Measurements from ENCODE around the gene SMYD3.

Gene SMYD3

GRCh38 chr1:245926888-245927287, 580.2 kb downstream of the SMYD3 start:
- no peak overlapping the region for H3K9ac ChIP-seq (ENCODE audit: low read depth, low read length, poor library complexity, severe bottlenecking)
- H3K27me3 ChIP-seq (ENCODE audit: insufficient read depth, low read length, poor library complexity, severe bottlenecking) = no peaks in the 10 kb centered on the region
- no peaks in the 10 kb centered on the region for H3K9me3 ChIP-seq (ENCODE audit: insufficient read depth, low read depth, low read length)
- no peaks in the 10 kb centered on the region for H4K20me1 ChIP-seq (ENCODE audit: insufficient read depth, low read length, poor library complexity, severe bottlenecking)
- H3K9me2 ChIP-seq (replicated peaks; ENCODE audit: low read depth, low read length) = no peaks in the 10 kb centered on the region
- no peaks in the 10 kb centered on the region for H3K79me2 ChIP-seq (ENCODE audit: insufficient read depth, low read length)
- no peak overlapping the region for H2AFZ ChIP-seq (ENCODE audit: low read length)
- no peak for TF ChIP-seq CTCF (conservative IDR thresholded peaks at IDR 0.05; ENCODE audit: low read length)
- no peak for TF ChIP-seq EZH2phosphoT487 (IDR thresholded peaks at IDR 0.05; ENCODE audit: borderline replicate concordance)
- H3F3A ChIP-seq (ENCODE audit: low read depth) = no peaks in the 10 kb centered on the region
- no peaks in the 10 kb centered on the region for H3K4me1 ChIP-seq (ENCODE audit: insufficient read depth, low read length, poor library complexity, severe bottlenecking)
- no peak overlapping the region for H3K4me3 ChIP-seq (ENCODE audit: low read length, poor library complexity, severe bottlenecking)
- H3K4me2 ChIP-seq (ENCODE audit: low read depth, low read length, poor library complexity, severe bottlenecking) = no peak overlapping the region
- H3K36me3 ChIP-seq (ENCODE audit: insufficient read depth, low read length) = peaks cover 22% of the 10 kb centered on the region; the same call in 1 of the 2 replicates

DNA sequence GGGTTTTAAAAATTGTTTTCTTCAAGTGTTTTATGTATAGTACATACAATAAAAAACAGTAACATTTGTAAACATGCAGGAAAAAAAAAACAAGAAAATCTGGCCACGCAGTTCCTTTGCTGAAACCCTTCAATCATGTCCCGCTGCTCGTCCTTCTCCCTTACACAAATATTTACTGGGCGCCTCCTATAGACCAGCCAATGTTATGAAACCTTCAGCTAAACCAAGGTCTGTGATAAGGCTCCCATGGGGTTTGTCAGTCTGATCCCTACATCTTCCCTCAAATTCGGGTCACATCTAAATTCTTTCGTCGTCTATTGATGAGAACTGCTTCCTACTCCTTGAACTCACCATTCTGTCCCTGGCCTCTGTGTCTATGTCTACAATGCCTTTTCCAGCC, 583.9 kb downstream of the SMYD3 start:
- no peak for TF ChIP-seq EZH2phosphoT487 (IDR thresholded peaks at IDR 0.05; ENCODE audit: borderline replicate concordance)
- no peak for TF ChIP-seq CTCF (conservative IDR thresholded peaks at IDR 0.05; ENCODE audit: low read length)
- no peak overlapping the region for H3K9ac ChIP-seq (ENCODE audit: low read depth, low read length, poor library complexity, severe bottlenecking)
- no peaks in the 10 kb centered on the region for H3K79me2 ChIP-seq (ENCODE audit: insufficient read depth, low read length)
- no peak overlapping the region for H3K4me3 ChIP-seq (ENCODE audit: low read length, poor library complexity, severe bottlenecking)
- no peaks in the 10 kb centered on the region; the same call in 1 of the 2 replicates for H3K9me3 ChIP-seq (ENCODE audit: insufficient read depth, low read depth, low read length)
- no peaks in the 10 kb centered on the region for H3K9me2 ChIP-seq (replicated peaks; ENCODE audit: low read depth, low read length)
- peaks cover 17% of the 10 kb centered on the region; the same call in 1 of the 2 replicates for H3K36me3 ChIP-seq (ENCODE audit: insufficient read depth, low read length)
- no peaks in the 10 kb centered on the region for H3K4me1 ChIP-seq (ENCODE audit: insufficient read depth, low read length, poor library complexity, severe bottlenecking)
- no peaks in the 10 kb centered on the region for H3F3A ChIP-seq (ENCODE audit: low read depth)
- no peaks in the 10 kb centered on the region for H4K20me1 ChIP-seq (ENCODE audit: insufficient read depth, low read length, poor library complexity, severe bottlenecking)
- H3K4me2 ChIP-seq (ENCODE audit: low read depth, low read length, poor library complexity, severe bottlenecking) = no peak overlapping the region
- no peaks in the 10 kb centered on the region for H3K27me3 ChIP-seq (ENCODE audit: insufficient read depth, low read length, poor library complexity, severe bottlenecking)
- no peak overlapping the region for H2AFZ ChIP-seq (ENCODE audit: low read length)

DNA sequence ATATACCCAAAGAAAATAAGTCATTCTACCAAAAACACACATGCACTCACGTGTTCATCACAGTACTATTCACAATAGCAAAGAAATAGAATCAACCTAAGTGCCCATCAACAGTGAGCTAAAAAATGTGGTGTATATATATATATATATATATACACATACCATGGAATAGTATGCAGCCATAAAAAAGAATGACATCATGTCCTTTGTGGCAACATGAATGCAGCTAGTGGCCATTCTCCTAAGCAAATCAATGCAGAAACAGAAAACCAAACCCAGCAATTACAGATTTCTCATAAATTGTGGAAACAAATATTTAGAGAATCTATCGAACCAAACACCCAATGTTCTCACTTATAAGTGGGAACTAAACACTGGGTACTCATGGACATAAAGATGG, 585.7 kb downstream of the SMYD3 start:
- Histone ChIP-seq H4K20me1 (ENCODE audit: insufficient read depth, low read length, poor library complexity, severe bottlenecking) (no peaks in the 10 kb centered on the region), H3K79me2 (ENCODE audit: insufficient read depth, low read length) (no peaks in the 10 kb centered on the region), H3K9me3 (ENCODE audit: insufficient read depth, low read depth, low read length) (no peaks in the 10 kb centered on the region; the same call in 1 of the 2 replicates), H3F3A (ENCODE audit: low read depth) (no peaks in the 10 kb centered on the region), H3K36me3 (ENCODE audit: insufficient read depth, low read length) (peaks cover 6% of the 10 kb centered on the region; the same call in 1 of the 2 replicates), H3K27me3 (ENCODE audit: insufficient read depth, low read length, poor library complexity, severe bottlenecking) (no peaks in the 10 kb centered on the region), H3K4me2 (ENCODE audit: low read depth, low read length, poor library complexity, severe bottlenecking) (no peak overlapping the region), H3K4me1 (ENCODE audit: insufficient read depth, low read length, poor library complexity, severe bottlenecking) (no peaks in the 10 kb centered on the region), H3K9ac (ENCODE audit: low read depth, low read length, poor library complexity, severe bottlenecking) (no peak overlapping the region), H3K4me3 (ENCODE audit: low read length, poor library complexity, severe bottlenecking) (no peak overlapping the region), H2AFZ (ENCODE audit: low read length) (no peak overlapping the region), H3K9me2 (replicated peaks; ENCODE audit: low read depth, low read length) (no peaks in the 10 kb centered on the region)
- no peak for TF ChIP-seq EZH2phosphoT487 (IDR thresholded peaks at IDR 0.05; ENCODE audit: borderline replicate concordance)
- TF ChIP-seq CTCF (conservative IDR thresholded peaks at IDR 0.05; ENCODE audit: low read length) = no peak

Measured in Loucy (cell line).